Hematopoietic multipotent progenitor cell treated with erythropoietin and hydrocortisone succinate and interleukin-3 and kit ligand, for 15 days (in vitro differentiated cells): ENCODE data around the gene TMEM222.
"Not testable (repeated sequence)": the region's sequence is repeated elsewhere in the genome, so short reads cannot be mapped to it uniquely, and the experiment has no call there.

Source experiments
- DNase-seq: peaks from one replicate; pipeline ENCODE4 v3.0.0-alpha.2; 2015; ENCODE audit warnings: low spot score

Gene TMEM222

GRCh38 chr1:27380766-27381733, 59.1 kb downstream of the TMEM222 start:
- DNase-seq, result no peak

GRCh38 chr1:27381969-27382762, 60.2 kb downstream of the TMEM222 start:
- no peak for DNase-seq

GRCh38 chr1:27383039-27383605, 61.2 kb downstream of the TMEM222 start, which contains the start of gene CD164L2:
CD164L2 (minus strand) TSS chr1:27383333; CDS start chr1:27383239, 94 bp downstream.
- DNase-seq, result peak; percentile 32

GRCh38 chr1:27383661-27384060, 61.7 kb downstream of the TMEM222 start:
- DNase-seq, result no peak

GRCh38 chr1:27384797-27385196, 62.8 kb downstream of the TMEM222 start:
- DNase-seq, result not testable (repeated sequence)
